ENCODE data around the gene PDE4D. TPM values are rescaled to one million over a fixed set of nuclear protein-coding genes. Genes with fewer than 3 reads are reported as not detected.

The PDE4D gene
- total RNA-seq, 1 experiment from 2014 or later: 2.1 TPM

DNA sequence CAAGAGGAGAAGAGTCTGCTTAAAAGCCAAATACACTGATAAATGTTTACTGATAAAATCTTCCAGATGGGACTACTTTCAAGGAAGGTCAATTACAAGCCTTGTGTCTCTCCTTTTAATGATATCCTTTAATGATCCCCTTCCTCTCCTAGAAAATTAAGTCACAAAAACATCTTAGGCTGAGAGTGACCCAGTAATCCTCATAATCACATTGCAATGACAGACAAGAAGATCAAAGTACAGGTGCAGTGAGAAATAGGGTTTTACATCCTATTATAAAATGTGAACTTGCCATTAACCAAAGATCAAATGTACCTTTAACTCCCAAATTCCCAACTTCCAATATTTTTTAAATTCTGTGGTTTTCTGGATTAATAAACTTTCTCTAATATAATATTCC is 795.8 kb downstream of the PDE4D start:
- H2BK20ac ChIP-seq (ENCODE audit: low read depth, low read length, poor library complexity, severe bottlenecking): no peak overlapping the region

More for the DNA sequence above, 795.8 kb downstream of the PDE4D start:
- no peak for DNase-seq
- H3K4me3 Mint-ChIP-seq: no peak overlapping the region
- Histone ChIP-seq H2AK5ac (ENCODE audit: insufficient read length, low read length) (no peak overlapping the region), H3K27me3 (ENCODE audit: insufficient read depth, low read length) (no peaks in the 10 kb centered on the region), H2AFZ (ENCODE audit: low read length) (no peak overlapping the region), H3K18ac (ENCODE audit: insufficient read length, low read depth, low read length) (no peak overlapping the region), H3K9ac (ENCODE audit: extremely low read depth, insufficient read length, low read length) (no peak overlapping the region), H2BK12ac (ENCODE audit: insufficient read length, low read depth, low read length) (no peak overlapping the region), H3K56ac (ENCODE audit: insufficient read length, low read depth, low read length) (no peak overlapping the region), H2BK15ac (ENCODE audit: low read depth, low read length) (no peak overlapping the region), H3K14ac (ENCODE audit: insufficient read depth, low read length) (no peak overlapping the region), H3K79me2 (ENCODE audit: insufficient read depth, low read length) (no peaks in the 10 kb centered on the region), H3K9me3 (ENCODE audit: control insufficient read depth, low read depth, low read length) (no peaks in the 10 kb centered on the region), H2BK120ac (ENCODE audit: low read depth, low read length, poor library complexity, severe bottlenecking) (no peak overlapping the region), H3T11ph (ENCODE audit: low read length) (no peak overlapping the region), H4K91ac (ENCODE audit: insufficient read length, low read depth, low read length) (no peak overlapping the region), H3K79me1 (ENCODE audit: insufficient read depth, low read depth, low read length, poor library complexity, severe bottlenecking) (no peaks in the 10 kb centered on the region), H3K4me1 (ENCODE audit: insufficient read depth, low read length) (no peaks in the 10 kb centered on the region), H3K4ac (ENCODE audit: low read depth, low read length) (no peak overlapping the region), H3K4me2 (ENCODE audit: insufficient read depth, insufficient read length, low read length) (no peak overlapping the region), H4K8ac (replicated peaks; ENCODE audit: insufficient read length, low read depth, low read length) (no peak overlapping the region), H4K5ac (ENCODE audit: insufficient read length, low read depth, low read length) (no peak overlapping the region), H3K23ac (ENCODE audit: insufficient read length, low read depth, low read length) (no peak overlapping the region), H3K27ac (ENCODE audit: insufficient read length, low read depth, low read length) (no peak overlapping the region), H4K20me1 (ENCODE audit: control insufficient read depth, insufficient read depth, insufficient read length) (no peaks in the 10 kb centered on the region), H3K23me2 (ENCODE audit: insufficient read length, low read depth, low read length, poor library complexity, severe bottlenecking) (no peaks in the 10 kb centered on the region), H2BK5ac (ENCODE audit: insufficient read length, low read length) (no peak overlapping the region)
- H3K27ac Mint-ChIP-seq: no peak overlapping the region
- H3K27me3 Mint-ChIP-seq (ENCODE audit: low read depth): no peaks in the 10 kb centered on the region
- peaks cover 0 to 3% of the 10 kb centered on the region in 2 experiments; a peak in 1 of 4 replicates for H3K4me1 Mint-ChIP-seq
- H3K9me3 Mint-ChIP-seq: no peaks in the 10 kb centered on the region
- H3K36me3 Mint-ChIP-seq (ENCODE audit: insufficient read depth in 1 of 3, low read depth in 3 of 3): no peaks in the 10 kb centered on the region
- TF ChIP-seq CTCF (conservative IDR thresholded peaks at IDR 0.05): no peak
